ENCODE results near the gene ANTXR1. TPM values are rescaled to one million over a fixed set of nuclear protein-coding genes. Genes with fewer than 3 reads are reported as not detected.

The ANTXR1 gene
- total RNA-seq, 1 donor from 2014 or later, result 69.5 TPM

GRCh38 chr2:69216535-69217332 lies 203.8 kb downstream of the ANTXR1 start:
- Mint-ChIP-seq H3K36me3 (peaks cover 16% of the 10 kb centered on the region), H3K4me3 (no peak overlapping the region), H3K27me3 (no peaks in the 10 kb centered on the region), H3K4me1 (ENCODE audit: unreplicated experiment) (peaks cover 17% of the 10 kb centered on the region), H3K27ac (no peak overlapping the region), H3K9me3 (no peaks in the 10 kb centered on the region)
- DNase-seq (ENCODE audit: extremely low spot score, unreplicated experiment), result no peak
- no peak for TF ChIP-seq CTCF (conservative IDR thresholded peaks at IDR 0.05)

GRCh38 chr2:69217333-69218080 lies 204.5 kb downstream of the ANTXR1 start:
- no peaks in the 10 kb centered on the region for H3K27me3 Mint-ChIP-seq
- no peak for DNase-seq (ENCODE audit: extremely low spot score, unreplicated experiment)

GRCh38 chr2:69221512-69221911 lies 208.5 kb downstream of the ANTXR1 start:
- H3K27ac Mint-ChIP-seq, result no peak overlapping the region
- no peak overlapping the region for H3K4me3 Mint-ChIP-seq
- H3K9me3 Mint-ChIP-seq, result no peaks in the 10 kb centered on the region
- no peaks in the 10 kb centered on the region for H3K27me3 Mint-ChIP-seq
- TF ChIP-seq CTCF (conservative IDR thresholded peaks at IDR 0.05), result no peak
- H3K4me1 Mint-ChIP-seq (ENCODE audit: unreplicated experiment), result peaks cover 18% of the 10 kb centered on the region
- peaks cover 9% of the 10 kb centered on the region for H3K36me3 Mint-ChIP-seq
- DNase-seq (ENCODE audit: extremely low spot score, unreplicated experiment), result no peak

More at GRCh38 chr2:69217333-69218080, 204.5 kb downstream of the ANTXR1 start:
- Mint-ChIP-seq H3K27ac (no peak overlapping the region), H3K36me3 (peaks cover 16% of the 10 kb centered on the region), H3K4me1 (ENCODE audit: unreplicated experiment) (peaks cover 23% of the 10 kb centered on the region), H3K4me3 (no peak overlapping the region), H3K9me3 (no peaks in the 10 kb centered on the region)
- TF ChIP-seq CTCF (conservative IDR thresholded peaks at IDR 0.05), result no peak

DNA sequence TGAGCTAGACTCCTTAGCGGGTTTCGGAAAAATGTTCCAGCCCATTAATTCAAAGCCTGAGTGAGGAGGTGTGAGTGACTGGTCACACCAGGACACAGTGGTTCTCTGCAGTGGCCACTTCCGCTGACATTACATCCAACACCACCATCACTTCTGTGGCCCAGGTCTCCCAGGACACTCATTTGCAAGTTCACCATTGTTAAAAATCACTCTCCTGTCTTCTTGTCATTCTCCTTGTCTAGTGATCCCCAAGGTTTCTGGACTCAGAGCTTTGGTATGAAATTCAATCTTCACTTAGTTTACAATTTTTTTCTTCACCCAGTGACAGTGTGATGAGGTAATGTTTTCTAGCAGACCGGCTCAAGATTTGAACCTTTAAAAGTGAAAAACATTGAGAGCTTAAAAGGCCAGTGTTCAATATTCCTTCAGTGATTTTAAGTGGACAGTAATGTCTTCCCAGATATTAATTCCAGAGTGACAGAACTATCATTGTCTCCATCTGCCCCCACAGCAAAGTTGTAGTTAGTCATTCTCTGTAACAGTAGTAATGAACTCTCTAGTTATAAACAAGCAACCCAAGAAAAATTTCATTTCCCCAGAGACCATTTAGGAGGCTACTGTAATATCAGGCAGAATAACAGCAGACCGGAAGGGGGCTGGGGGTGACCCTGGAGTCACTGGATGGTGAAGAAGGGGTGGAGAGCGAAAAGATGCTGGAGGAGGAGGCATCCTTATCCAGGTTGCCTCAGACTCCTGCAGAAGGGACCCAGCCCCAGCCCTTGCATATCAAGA lies 209.2 kb downstream of the ANTXR1 start:
- Mint-ChIP-seq H3K9me3 (no peaks in the 10 kb centered on the region), H3K4me1 (ENCODE audit: unreplicated experiment) (peaks cover 12% of the 10 kb centered on the region), H3K36me3 (peaks cover 6% of the 10 kb centered on the region), H3K4me3 (no peak overlapping the region), H3K27me3 (no peaks in the 10 kb centered on the region), H3K27ac (no peak overlapping the region)
- TF ChIP-seq CTCF (conservative IDR thresholded peaks at IDR 0.05), result no peak
- DNase-seq (ENCODE audit: extremely low spot score, unreplicated experiment), result no peak

GRCh38 chr2:69222953-69223658 lies 210.1 kb downstream of the ANTXR1 start:
- DNase-seq (ENCODE audit: extremely low spot score, unreplicated experiment), result no peak
- Mint-ChIP-seq H3K4me3 (no peak overlapping the region), H3K4me1 (ENCODE audit: unreplicated experiment) (peaks cover 11% of the 10 kb centered on the region), H3K9me3 (no peaks in the 10 kb centered on the region), H3K27me3 (no peaks in the 10 kb centered on the region), H3K27ac (no peak overlapping the region), H3K36me3 (peaks cover 12% of the 10 kb centered on the region)
- no peak for TF ChIP-seq CTCF (conservative IDR thresholded peaks at IDR 0.05)

Measured in type B pancreatic cell (in vitro differentiated cells).